Erythroblast (primary cell): Measurements from ENCODE around the gene DGKA.
"Not testable (repeated sequence)": the region's sequence is repeated elsewhere in the genome, so short reads cannot be mapped to it uniquely, and the experiment has no call there.

Source experiments
- GATA1 ChIP-seq: IDR thresholded peaks from 2 replicates; pipeline ENCODE4 v1.6.1; 2011; ENCODE audit warnings: low read depth, mild to moderate bottlenecking, control low read depth, low read length, moderate library complexity
- POLR2A ChIP-seq: IDR thresholded peaks from 2 replicates; pipeline ENCODE4 v1.6.1; 2011; ENCODE audit warnings: mild to moderate bottlenecking, low read length

DNA sequence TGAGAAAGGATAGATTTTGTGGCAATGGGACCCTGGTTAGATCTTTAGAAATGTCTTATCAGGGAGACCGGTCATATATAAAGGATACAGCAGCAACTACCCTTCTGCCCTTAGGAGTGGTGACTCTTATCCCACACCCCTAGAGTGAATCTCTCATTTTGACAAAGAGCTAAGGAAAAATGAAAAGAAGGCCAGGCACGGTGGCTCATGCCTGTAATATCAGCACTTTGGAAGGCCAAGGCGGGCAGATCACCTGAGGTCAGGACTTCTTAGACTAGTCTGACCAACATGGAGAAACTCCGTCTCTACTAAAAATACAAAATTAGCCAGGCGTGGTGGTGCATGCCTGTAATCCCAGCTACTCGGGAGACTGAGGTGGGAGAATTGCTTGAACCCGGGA lies 55.0 kb downstream of the DGKA start:
- not testable (repeated sequence) for TF ChIP-seq POLR2A, GATA1
